Measurements from ENCODE around the gene PLEKHH1.

The PLEKHH1 gene

DNA sequence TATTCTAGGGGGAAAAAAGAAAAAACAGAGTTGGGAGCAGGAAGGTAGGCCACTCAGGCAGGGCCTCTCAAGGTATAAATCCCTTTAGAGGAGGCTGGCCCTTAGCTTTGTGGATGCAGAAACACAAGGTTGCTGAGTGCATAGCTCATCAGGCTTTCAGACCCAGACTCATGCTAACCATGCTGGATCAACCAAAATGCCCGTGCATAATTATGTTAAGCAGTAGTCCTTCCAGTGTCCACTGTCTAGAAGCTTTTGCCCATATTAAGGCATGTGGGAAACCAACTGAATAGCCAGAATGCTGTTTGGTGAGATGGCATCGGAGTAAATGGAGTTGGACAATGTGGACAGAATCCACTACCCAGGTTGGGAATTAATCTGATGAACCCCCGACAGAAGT, 105.6 kb downstream of the PLEKHH1 start:
- no peak overlapping the region for H3K27ac ChIP-seq
- TF ChIP-seq CTCF (IDR thresholded peaks at IDR 0.05): no peak
- no peak for TF ChIP-seq ZFX (IDR thresholded peaks at IDR 0.05; ENCODE audit: borderline replicate concordance)
